Transverse colon (tissue), 4 donors: ENCODE data around the gene RAB4B.

Experiments
- EP300 ChIP-seq: sonication (generic); formaldehyde crosslinking; IDR thresholded peaks from one replicate; pipeline ENCODE4 v1.6.1; 2017; ENCODE audit warnings: antibody characterized with exemption, low read depth
- POLR2A ChIP-seq: fragments of 450-650 bp; IDR thresholded peaks from one replicate; pipeline ENCODE4 v1.6.1; 2016; ENCODE audit warnings: antibody characterized with exemption, mild to moderate bottlenecking, moderate library complexity
- POLR2AphosphoS5 ChIP-seq, 3 donors: sonication (generic); formaldehyde crosslinking; IDR thresholded peaks; one replicate each; pipeline ENCODE4 v1.6.1; 2016; ENCODE audit warnings: antibody characterized with exemption in 3 of 3
- TF ChIP-seq, protein P1 (sequence below), 5 experiments: fragments of 200-600 bp in 3 of 5; fragments of 450-650 bp in 2 of 5; sonication (generic) in 3 of 5; IDR thresholded peaks; 1 replicate in 2 of 5; 2 replicates in 3 of 5; pipeline ENCODE4 v1.5.1; 2016 to 2017; ENCODE audit warnings: antibody characterized with exemption in 5 of 5, inconsistent platforms in 3 of 5, mild to moderate bottlenecking in 2 of 5, moderate library complexity in 1 of 5

DNA sequence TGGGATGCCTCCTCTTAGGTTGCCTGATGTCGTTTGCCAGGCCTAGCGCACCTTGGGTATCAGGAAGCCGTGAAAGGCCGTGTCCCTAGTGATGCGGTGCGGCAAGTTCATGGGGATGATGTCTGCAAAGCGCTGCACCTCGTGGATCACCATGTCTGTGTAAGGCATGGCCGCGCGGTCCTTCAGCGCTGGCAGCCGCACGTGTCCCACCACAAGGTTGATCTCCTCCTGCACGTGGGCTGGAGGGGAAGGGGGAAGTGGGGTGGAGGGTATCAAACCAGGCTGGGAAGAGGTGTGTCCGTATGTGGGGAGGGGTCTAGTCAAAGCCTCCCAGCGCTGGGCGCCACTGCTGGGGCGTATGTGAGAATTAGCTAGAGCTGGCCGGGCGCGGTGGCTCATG is 44.1 kb downstream of the RAB4B start:
- TF ChIP-seq POLR2A (no peak), POLR2AphosphoS5 (IDR thresholded peaks at IDR 0.05) (no peak), EP300 (no peak)
- TF ChIP-seq, protein P1, sequence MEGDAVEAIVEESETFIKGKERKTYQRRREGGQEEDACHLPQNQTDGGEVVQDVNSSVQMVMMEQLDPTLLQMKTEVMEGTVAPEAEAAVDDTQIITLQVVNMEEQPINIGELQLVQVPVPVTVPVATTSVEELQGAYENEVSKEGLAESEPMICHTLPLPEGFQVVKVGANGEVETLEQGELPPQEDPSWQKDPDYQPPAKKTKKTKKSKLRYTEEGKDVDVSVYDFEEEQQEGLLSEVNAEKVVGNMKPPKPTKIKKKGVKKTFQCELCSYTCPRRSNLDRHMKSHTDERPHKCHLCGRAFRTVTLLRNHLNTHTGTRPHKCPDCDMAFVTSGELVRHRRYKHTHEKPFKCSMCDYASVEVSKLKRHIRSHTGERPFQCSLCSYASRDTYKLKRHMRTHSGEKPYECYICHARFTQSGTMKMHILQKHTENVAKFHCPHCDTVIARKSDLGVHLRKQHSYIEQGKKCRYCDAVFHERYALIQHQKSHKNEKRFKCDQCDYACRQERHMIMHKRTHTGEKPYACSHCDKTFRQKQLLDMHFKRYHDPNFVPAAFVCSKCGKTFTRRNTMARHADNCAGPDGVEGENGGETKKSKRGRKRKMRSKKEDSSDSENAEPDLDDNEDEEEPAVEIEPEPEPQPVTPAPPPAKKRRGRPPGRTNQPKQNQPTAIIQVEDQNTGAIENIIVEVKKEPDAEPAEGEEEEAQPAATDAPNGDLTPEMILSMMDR (IDR thresholded peaks at IDR 0.05) = no peak
